ENCODE measurements around the gene MARK4.
"Not testable (repeated sequence)": the region's sequence is repeated elsewhere in the genome, so short reads cannot be mapped to it uniquely, and the experiment has no call there.

The MARK4 gene

GRCh38 chr19:45333609-45334303, 82.7 kb downstream of the MARK4 start:
- no peak for TF ChIP-seq POLR2AphosphoS5 (IDR thresholded peaks at IDR 0.05; ENCODE audit: low read depth)
- TF ChIP-seq, protein P1, sequence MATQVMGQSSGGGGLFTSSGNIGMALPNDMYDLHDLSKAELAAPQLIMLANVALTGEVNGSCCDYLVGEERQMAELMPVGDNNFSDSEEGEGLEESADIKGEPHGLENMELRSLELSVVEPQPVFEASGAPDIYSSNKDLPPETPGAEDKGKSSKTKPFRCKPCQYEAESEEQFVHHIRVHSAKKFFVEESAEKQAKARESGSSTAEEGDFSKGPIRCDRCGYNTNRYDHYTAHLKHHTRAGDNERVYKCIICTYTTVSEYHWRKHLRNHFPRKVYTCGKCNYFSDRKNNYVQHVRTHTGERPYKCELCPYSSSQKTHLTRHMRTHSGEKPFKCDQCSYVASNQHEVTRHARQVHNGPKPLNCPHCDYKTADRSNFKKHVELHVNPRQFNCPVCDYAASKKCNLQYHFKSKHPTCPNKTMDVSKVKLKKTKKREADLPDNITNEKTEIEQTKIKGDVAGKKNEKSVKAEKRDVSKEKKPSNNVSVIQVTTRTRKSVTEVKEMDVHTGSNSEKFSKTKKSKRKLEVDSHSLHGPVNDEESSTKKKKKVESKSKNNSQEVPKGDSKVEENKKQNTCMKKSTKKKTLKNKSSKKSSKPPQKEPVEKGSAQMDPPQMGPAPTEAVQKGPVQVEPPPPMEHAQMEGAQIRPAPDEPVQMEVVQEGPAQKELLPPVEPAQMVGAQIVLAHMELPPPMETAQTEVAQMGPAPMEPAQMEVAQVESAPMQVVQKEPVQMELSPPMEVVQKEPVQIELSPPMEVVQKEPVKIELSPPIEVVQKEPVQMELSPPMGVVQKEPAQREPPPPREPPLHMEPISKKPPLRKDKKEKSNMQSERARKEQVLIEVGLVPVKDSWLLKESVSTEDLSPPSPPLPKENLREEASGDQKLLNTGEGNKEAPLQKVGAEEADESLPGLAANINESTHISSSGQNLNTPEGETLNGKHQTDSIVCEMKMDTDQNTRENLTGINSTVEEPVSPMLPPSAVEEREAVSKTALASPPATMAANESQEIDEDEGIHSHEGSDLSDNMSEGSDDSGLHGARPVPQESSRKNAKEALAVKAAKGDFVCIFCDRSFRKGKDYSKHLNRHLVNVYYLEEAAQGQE (IDR thresholded peaks at IDR 0.05; ENCODE audit: insufficient replicate concordance, low read depth): no peak
- TF ChIP-seq CTCF (IDR thresholded peaks at IDR 0.05; ENCODE audit: insufficient read depth, low read length): no peak
- TF ChIP-seq GABPA (IDR thresholded peaks at IDR 0.05; ENCODE audit: low read depth): no peak
- TF ChIP-seq SPI1 (IDR thresholded peaks at IDR 0.05; ENCODE audit: borderline replicate concordance, low read depth): no peak
- DNase-seq (ENCODE audit: low read depth in 1 of 2, low spot score in 1 of 2): no peak
- H3K4me3 ChIP-seq (replicated peaks; ENCODE audit: insufficient read depth, low read length): no peak overlapping the region
- no peak overlapping the region for H3K27ac ChIP-seq (replicated peaks)
- H3K27me3 ChIP-seq (ENCODE audit: insufficient read depth, poor library complexity, severe bottlenecking): no peaks in the 10 kb centered on the region

DNA sequence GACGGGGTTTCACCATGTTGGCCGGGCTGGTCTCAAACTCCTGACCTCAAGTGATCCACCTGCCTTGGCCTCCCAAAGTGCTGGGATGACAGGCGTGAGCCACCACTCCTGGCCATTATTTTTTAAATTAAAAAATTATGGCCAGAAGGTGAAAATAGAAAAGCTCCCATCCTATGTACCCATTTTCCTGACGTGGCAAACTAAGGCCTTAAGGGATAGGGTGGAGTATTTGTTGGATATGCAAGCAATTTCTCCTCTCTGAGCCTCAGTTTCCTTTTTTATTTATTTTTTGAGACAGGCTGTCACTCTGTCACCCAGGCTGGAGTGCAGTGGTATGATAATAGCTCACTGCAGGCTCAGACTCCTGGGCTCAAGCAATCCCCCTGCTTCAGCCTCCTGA, 83.8 kb downstream of the MARK4 start:
- DNase-seq (ENCODE audit: low read depth in 1 of 2, low spot score in 1 of 2); H3K27me3 ChIP-seq (ENCODE audit: insufficient read depth, poor library complexity, severe bottlenecking); H3K4me3 ChIP-seq (replicated peaks; ENCODE audit: insufficient read depth, low read length); H3K27ac ChIP-seq (replicated peaks): not testable (repeated sequence)

DNA sequence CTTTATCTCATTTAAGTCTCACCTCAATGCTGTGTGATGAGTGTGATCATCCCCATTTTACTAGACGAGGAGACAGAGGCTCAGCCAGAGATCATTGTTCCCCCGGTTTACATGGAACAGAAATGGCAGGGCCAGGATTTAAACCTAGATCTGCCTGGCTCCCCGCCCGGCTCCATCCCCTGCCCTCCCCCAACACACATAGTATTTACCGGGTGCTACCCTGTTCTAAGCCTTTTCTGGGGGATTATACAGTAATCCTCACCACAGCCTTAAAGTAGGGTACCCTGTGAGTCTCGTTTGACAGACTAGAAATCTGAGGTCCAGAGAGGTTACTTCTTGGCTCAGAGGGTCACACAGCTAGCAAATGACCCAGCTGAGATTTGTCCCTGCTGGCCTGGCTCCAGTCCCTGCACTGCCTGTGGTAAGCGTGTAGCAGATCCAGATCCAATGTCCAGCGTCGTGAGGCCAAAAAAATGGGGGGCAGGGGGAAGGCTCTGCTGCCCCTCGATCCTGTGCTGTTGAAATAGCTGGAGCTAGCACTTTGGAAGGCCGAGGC, 85.7 kb downstream of the MARK4 start:
- Histone ChIP-seq H3K27me3 (ENCODE audit: insufficient read depth, poor library complexity, severe bottlenecking) (no peaks in the 10 kb centered on the region), H3K27ac (replicated peaks) (no peak overlapping the region), H3K4me3 (replicated peaks; ENCODE audit: insufficient read depth, low read length) (no peak overlapping the region)
- TF ChIP-seq POLR2AphosphoS5 (IDR thresholded peaks at IDR 0.05; ENCODE audit: low read depth) (no peak), CTCF (IDR thresholded peaks at IDR 0.05; ENCODE audit: insufficient read depth, low read length) (no peak), SPI1 (IDR thresholded peaks at IDR 0.05; ENCODE audit: borderline replicate concordance, low read depth) (no peak), GABPA (IDR thresholded peaks at IDR 0.05; ENCODE audit: low read depth) (no peak)
- TF ChIP-seq, protein P1 (IDR thresholded peaks at IDR 0.05; ENCODE audit: insufficient replicate concordance, low read depth): no peak
- DNase-seq (ENCODE audit: low read depth in 1 of 2, low spot score in 1 of 2): no peak

DNA sequence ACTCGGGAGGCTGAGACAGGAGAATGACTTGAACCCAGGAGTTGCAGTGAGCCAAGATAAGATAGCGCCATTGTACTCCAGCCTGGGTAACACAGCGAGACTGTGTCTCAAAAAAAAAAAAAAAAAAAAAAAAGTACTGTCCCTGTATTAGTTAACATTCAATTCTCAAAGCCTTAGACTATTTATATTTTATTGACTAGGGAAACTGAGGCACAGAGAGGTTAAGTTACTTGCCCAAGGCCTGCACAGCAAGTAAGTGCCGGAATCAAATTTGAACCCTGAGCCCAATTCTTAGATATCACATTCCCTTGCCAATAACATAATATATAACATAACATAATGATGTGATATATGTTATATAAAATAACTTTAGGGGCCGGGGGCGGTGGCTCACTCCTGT, 88.6 kb downstream of the MARK4 start:
- TF ChIP-seq SPI1 (IDR thresholded peaks at IDR 0.05; ENCODE audit: borderline replicate concordance, low read depth): no peak
- no peak for TF ChIP-seq POLR2AphosphoS5 (IDR thresholded peaks at IDR 0.05; ENCODE audit: low read depth)
- TF ChIP-seq GABPA (IDR thresholded peaks at IDR 0.05; ENCODE audit: low read depth): no peak
- TF ChIP-seq, protein P1 (IDR thresholded peaks at IDR 0.05; ENCODE audit: insufficient replicate concordance, low read depth): no peak
- no peak for TF ChIP-seq CTCF (IDR thresholded peaks at IDR 0.05; ENCODE audit: insufficient read depth, low read length)
- peaks cover 4% of the 10 kb centered on the region for H3K27me3 ChIP-seq (ENCODE audit: insufficient read depth, poor library complexity, severe bottlenecking)
- H3K4me3 ChIP-seq (replicated peaks; ENCODE audit: insufficient read depth, low read length): no peak overlapping the region
- no peak for DNase-seq (ENCODE audit: low read depth in 1 of 2, low spot score in 1 of 2)
- no peak overlapping the region for H3K27ac ChIP-seq (replicated peaks)

Measured in HL-60 (cell line).